NB4 (cell line): ENCODE results near the gene NEMP1.

Experiments
- MYC ChIP-seq: IDR thresholded peaks from 2 replicates; pipeline ENCODE4 v1.6.1; 2011; ENCODE audit warnings: low read depth, low read length
- POLR2A ChIP-seq: IDR thresholded peaks from 2 replicates; pipeline ENCODE4 v1.6.1; 2011; ENCODE audit warnings: mild to moderate bottlenecking; ENCODE audit not compliant: insufficient read length; ENCODE audit errors: extremely low read depth

GRCh38 chr12:57095440-57095839, 16.8 kb upstream of the NEMP1 start:
- TF ChIP-seq MYC (no peak), POLR2A (no peak)
